Activated naive CD4-positive, alpha-beta T cell treated with anti-CD3 and anti-CD28 coated beads for 36 hours (primary cell): ENCODE measurements around the gene LLGL2. TPM values are rescaled to one million over a fixed set of nuclear protein-coding genes. Genes with fewer than 3 reads are reported as not detected.

Experiments used
- CTCF ChIA-PET: fragments of 350-600 bp; sonication (Branson Sonifier 250); formaldehyde crosslinking; loops from one replicate; lab custom pipeline; 2021; ENCODE audit warnings: antibody characterized with exemption; lab: Charles Lee
- DNase-seq: peaks from one replicate; pipeline ENCODE4 v3.0.0-alpha.2; 2020
- H3K27ac Mint-ChIP-seq: one replicate; pipeline ENCODE4 v1.8.0; 2021; ENCODE audit warnings: mild to moderate bottlenecking, mixed read lengths
- H3K27me3 Mint-ChIP-seq: one replicate; pipeline ENCODE4 v1.8.0; 2021; ENCODE audit warnings: low read depth, mixed read lengths
- H3K36me3 Mint-ChIP-seq: one replicate; pipeline ENCODE4 v1.8.0; 2021; ENCODE audit warnings: low read depth, mixed read lengths
- H3K4me1 Mint-ChIP-seq: one replicate; pipeline ENCODE4 v1.8.0; 2021; ENCODE audit warnings: low read depth, mixed read lengths
- H3K4me3 Mint-ChIP-seq: one replicate; pipeline ENCODE4 v1.8.0; 2021; ENCODE audit warnings: mild to moderate bottlenecking, moderate library complexity, mixed read lengths
- H3K9me3 Mint-ChIP-seq: one replicate; pipeline ENCODE4 v1.8.0; 2021; ENCODE audit warnings: mixed read lengths
- intact Hi-C: fragments of 100-400 bp; cut with micrococcal nuclease; formaldehyde crosslinking; loops from one replicate; pipeline ENCODE4 v1.15.1; 2023
- total RNA-seq, 2 experiments: library from RNA; stranded (reverse); gene quantifications; one replicate each; pipeline ENCODE4 v1.2.3, GENCODE V29; 2021

LLGL2 gene
- total RNA-seq, 2 experiments from 2014 or later = 6.2 to 6.8 TPM

DNA sequence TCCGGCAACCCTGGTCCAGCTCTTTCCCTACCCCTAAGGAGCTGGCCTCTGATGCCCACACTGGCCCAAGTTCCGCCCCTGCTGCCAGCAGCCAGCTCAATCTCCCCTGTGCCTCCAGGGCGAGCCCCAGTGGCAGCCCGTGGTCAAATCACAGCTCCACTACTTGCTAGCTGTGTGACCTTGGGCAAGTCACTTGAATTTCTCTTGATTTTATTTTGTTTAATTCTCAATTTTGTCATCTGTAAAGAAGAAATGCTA, 20.4 kb upstream of the LLGL2 start:
- Mint-ChIP-seq H3K9me3 (no peaks in the 10 kb centered on the region), H3K27me3 (no peaks in the 10 kb centered on the region), H3K27ac (no peak overlapping the region), H3K36me3 (no peaks in the 10 kb centered on the region), H3K4me3 (no peak overlapping the region), H3K4me1 (no peaks in the 10 kb centered on the region)
- DNase-seq = no peak
- CTCF ChIA-PET = interaction anchor here (0.7 to 1.3 kb wide), 2 partner anchors 29 to 76 kb away, joined by 3 to 4 read pairs; no protein-coding TSS in a partner anchor
- intact Hi-C loops = no loop called here

DNA sequence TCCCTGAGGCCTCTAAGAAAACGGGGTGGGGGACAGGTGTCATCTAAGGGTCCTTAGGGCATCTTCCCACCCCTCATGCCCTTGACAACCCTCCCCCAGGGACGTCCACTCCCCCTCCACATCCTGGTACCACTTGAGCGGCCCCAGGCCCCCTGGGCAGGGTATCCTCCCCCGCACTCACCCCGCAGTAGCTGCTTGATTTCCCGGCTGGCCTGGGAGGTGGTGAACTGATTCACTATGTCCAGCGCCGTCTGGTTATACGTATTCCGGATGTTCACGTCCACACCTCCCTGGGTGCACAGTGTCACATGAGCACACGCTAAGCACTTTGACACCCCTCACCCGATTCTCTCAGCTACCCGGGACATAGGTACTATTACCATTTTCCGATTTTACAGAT, 19.9 kb upstream of the LLGL2 start:
- Mint-ChIP-seq H3K36me3 (no peaks in the 10 kb centered on the region), H3K9me3 (no peaks in the 10 kb centered on the region), H3K4me3 (no peak overlapping the region), H3K27ac (no peak overlapping the region), H3K4me1 (no peaks in the 10 kb centered on the region), H3K27me3 (no peaks in the 10 kb centered on the region)
- no peak for DNase-seq
- CTCF ChIA-PET = interaction anchor here (0.5 to 1.3 kb wide), 5 partner anchors 75 to 712 kb away, joined by 3 to 5 read pairs (median 4); no protein-coding TSS in a partner anchor
- intact Hi-C loops = no loop called here

- no peaks in the 10 kb centered on the region for H3K36me3 Mint-ChIP-seq
- intact Hi-C loops = no loop called here
- no peak overlapping the region for H3K4me3 Mint-ChIP-seq
- no peak overlapping the region for H3K27ac Mint-ChIP-seq
- H3K9me3 Mint-ChIP-seq = no peaks in the 10 kb centered on the region
- H3K4me1 Mint-ChIP-seq = no peaks in the 10 kb centered on the region
- H3K27me3 Mint-ChIP-seq = no peaks in the 10 kb centered on the region
- CTCF ChIA-PET = interaction anchor here (0.5 to 0.6 kb wide), 4 partner anchors 87 to 712 kb away, joined by 3 to 5 read pairs (median 4); no protein-coding TSS in a partner anchor
- no peak for DNase-seq
Observed at GRCh38 chr17:75506134-75506533, 19.4 kb upstream of the LLGL2 start.

- no peaks in the 10 kb centered on the region for H3K9me3 Mint-ChIP-seq
- no peak overlapping the region for H3K4me3 Mint-ChIP-seq
- CTCF ChIA-PET = no interaction called here
- no peak for DNase-seq
- intact Hi-C loops = no loop called here
- H3K36me3 Mint-ChIP-seq = no peaks in the 10 kb centered on the region
- H3K27ac Mint-ChIP-seq = no peak overlapping the region
- no peaks in the 10 kb centered on the region for H3K27me3 Mint-ChIP-seq
- H3K4me1 Mint-ChIP-seq = no peaks in the 10 kb centered on the region
Observed at GRCh38 chr17:75506888-75507287, 18.6 kb upstream of the LLGL2 start.

- CTCF ChIA-PET = no interaction called here
- no peaks in the 10 kb centered on the region for H3K4me1 Mint-ChIP-seq
Observed at GRCh38 chr17:75507733-75508719, 17.5 kb upstream of the LLGL2 start.

DNA sequence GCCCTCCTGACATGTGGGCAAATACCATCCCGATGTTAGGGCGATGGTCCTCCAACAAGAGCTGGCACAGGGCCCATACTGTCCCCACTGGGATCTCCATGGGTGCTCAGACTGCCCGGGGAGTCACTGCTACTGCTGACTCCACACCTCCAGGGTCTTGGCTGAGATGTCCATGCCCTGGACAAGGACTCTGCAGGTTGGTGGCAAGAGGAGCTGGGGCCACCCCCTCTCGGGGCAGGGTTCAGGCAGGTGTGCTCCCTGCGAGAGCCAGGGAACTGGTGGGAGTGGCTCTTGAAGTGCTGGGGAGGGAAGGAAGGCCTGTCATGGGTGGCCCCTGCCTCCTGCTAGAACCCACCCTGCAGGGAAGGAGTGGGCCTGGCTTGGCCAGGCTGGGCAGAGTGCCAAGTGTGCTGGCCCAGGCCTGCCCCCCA, 16.6 kb upstream of the LLGL2 start:
- CTCF ChIA-PET = interaction anchor here (1.5 kb wide), 1 partner anchor 239 kb away, joined by 3 read pairs; no protein-coding TSS in a partner anchor
- H3K36me3 Mint-ChIP-seq = no peaks in the 10 kb centered on the region
- H3K27me3 Mint-ChIP-seq = no peaks in the 10 kb centered on the region
- no peak for DNase-seq
- no peak overlapping the region for H3K27ac Mint-ChIP-seq
- H3K9me3 Mint-ChIP-seq = no peaks in the 10 kb centered on the region
- intact Hi-C loops = no loop called here
- no peak overlapping the region for H3K4me3 Mint-ChIP-seq
- no peaks in the 10 kb centered on the region for H3K4me1 Mint-ChIP-seq

More at GRCh38 chr17:75507733-75508719, 17.5 kb upstream of the LLGL2 start:
- no peak for DNase-seq
- Mint-ChIP-seq H3K9me3 (no peaks in the 10 kb centered on the region), H3K36me3 (no peaks in the 10 kb centered on the region), H3K4me3 (no peak overlapping the region), H3K27ac (no peak overlapping the region), H3K27me3 (no peaks in the 10 kb centered on the region)
- intact Hi-C loops = no loop called here

DNA sequence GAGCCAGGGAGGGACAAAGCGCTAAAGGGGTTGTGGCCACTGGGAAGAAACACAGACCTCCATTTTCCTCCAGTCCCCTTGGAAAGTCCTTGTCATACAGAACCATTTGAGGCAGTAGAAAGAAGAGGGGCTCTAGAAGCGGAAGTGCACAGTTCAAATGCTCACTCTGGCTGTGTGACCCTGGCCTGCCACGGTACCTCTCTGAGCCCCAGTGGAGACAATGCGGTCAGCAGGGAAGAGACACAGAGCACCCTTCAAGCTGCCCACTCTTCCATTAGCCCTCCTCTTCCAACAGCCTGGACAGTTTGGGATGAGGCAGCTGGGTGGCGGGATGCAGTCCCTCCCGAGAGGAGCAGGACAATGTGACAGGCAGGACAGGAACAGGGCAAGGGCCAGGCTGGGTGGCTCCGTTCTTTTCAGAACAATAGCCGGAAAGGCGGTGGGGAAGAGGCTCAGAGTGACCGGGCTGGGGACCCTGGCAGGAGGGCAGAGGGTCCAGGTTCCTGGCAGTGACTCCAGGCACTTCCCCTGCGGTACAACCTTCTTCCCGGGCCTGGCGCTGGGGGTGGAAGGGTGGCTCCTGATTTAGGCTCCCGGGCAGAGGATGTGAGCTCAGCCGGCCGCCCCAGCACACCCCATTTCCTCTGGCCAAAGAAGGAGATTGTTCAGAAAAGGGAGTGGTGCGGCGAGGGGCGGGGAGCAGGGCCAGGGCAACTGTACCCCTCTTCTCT, 15.8 kb upstream of the LLGL2 start:
- Mint-ChIP-seq H3K27me3 (no peaks in the 10 kb centered on the region), H3K4me1 (peaks cover 2% of the 10 kb centered on the region), H3K4me3 (no peak overlapping the region), H3K27ac (no peak overlapping the region), H3K9me3 (no peaks in the 10 kb centered on the region), H3K36me3 (no peaks in the 10 kb centered on the region)
- intact Hi-C loops = loop anchor here (10.0 kb wide), 1 partner anchor 245 kb away; the partner anchor contains the start of genes GGA3 and MRPS7
- DNase-seq = no peak
- CTCF ChIA-PET = interaction anchor here (1.5 kb wide), 1 partner anchor 240 kb away, joined by 3 read pairs; no protein-coding TSS in a partner anchor

GRCh38 chr17:75511270-75511609, 14.3 kb upstream of the LLGL2 start:
- CTCF ChIA-PET = interaction anchor here (0.7 to 0.8 kb wide), 3 partner anchors 17 to 86 kb away, joined by 3 to 4 read pairs (median 3); no protein-coding TSS in a partner anchor
- Mint-ChIP-seq H3K4me3 (no peak overlapping the region), H3K4me1 (peaks cover 2% of the 10 kb centered on the region), H3K27ac (no peak overlapping the region), H3K27me3 (no peaks in the 10 kb centered on the region), H3K9me3 (no peaks in the 10 kb centered on the region), H3K36me3 (no peaks in the 10 kb centered on the region)
- intact Hi-C loops = loop anchor here (10.0 kb wide), 1 partner anchor 246 kb away; the partner anchor contains the start of genes GGA3 and MRPS7
- no peak for DNase-seq

- DNase-seq = no peak
- H3K27me3 Mint-ChIP-seq = no peaks in the 10 kb centered on the region
- no peaks in the 10 kb centered on the region for H3K36me3 Mint-ChIP-seq
- no peak overlapping the region for H3K4me3 Mint-ChIP-seq
- H3K4me1 Mint-ChIP-seq = peaks cover 2% of the 10 kb centered on the region
- H3K9me3 Mint-ChIP-seq = no peaks in the 10 kb centered on the region
- H3K27ac Mint-ChIP-seq = no peak overlapping the region
- intact Hi-C loops = loop anchor here (10.0 kb wide), 1 partner anchor 247 kb away; the partner anchor contains the start of genes GGA3 and MRPS7
- CTCF ChIA-PET = interaction anchor here (0.7 to 0.8 kb wide), 3 partner anchors 16 to 86 kb away, joined by 3 to 4 read pairs (median 3); no protein-coding TSS in a partner anchor
Observed at GRCh38 chr17:75511610-75512575, 13.6 kb upstream of the LLGL2 start.

GRCh38 chr17:75512926-75513640, 12.4 kb upstream of the LLGL2 start:
- intact Hi-C loops = loop anchor here (10.0 kb wide), 1 partner anchor 248 kb away; the partner anchor contains the start of genes GGA3 and MRPS7
- CTCF ChIA-PET = interaction anchor here (1.0 to 1.9 kb wide), 3 partner anchors 10 to 190 kb away, joined by 3 to 6 read pairs (median 3); no protein-coding TSS in a partner anchor
- no peak overlapping the region for H3K27ac Mint-ChIP-seq
- H3K4me1 Mint-ChIP-seq = peaks cover 14% of the 10 kb centered on the region
- no peak overlapping the region for H3K4me3 Mint-ChIP-seq
- no peak for DNase-seq
- no peaks in the 10 kb centered on the region for H3K27me3 Mint-ChIP-seq
- peaks cover 5% of the 10 kb centered on the region for H3K36me3 Mint-ChIP-seq
- no peaks in the 10 kb centered on the region for H3K9me3 Mint-ChIP-seq

DNA sequence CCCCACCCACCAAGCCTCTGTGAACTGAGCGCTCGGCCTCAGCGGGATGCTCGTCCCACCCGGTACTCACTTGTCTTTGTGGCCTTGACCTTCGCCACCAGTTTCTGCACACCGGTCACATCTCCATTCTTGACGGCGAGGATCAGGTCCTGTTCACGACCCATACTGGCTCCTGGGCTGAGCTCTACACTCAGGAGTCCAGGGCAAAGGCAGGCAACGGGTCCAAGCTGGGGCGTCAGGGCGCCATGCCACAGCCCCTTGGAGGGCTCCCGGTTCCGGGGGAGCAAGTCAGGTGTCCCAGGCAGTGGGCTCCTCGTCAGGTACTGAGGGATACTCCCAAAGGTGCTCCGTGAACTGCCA, 11.9 kb upstream of the LLGL2 start:
- CTCF ChIA-PET = interaction anchor here (0.6 to 1.9 kb wide), 4 partner anchors 10 to 191 kb away, joined by 3 to 6 read pairs (median 3); no protein-coding TSS in a partner anchor
- intact Hi-C loops = loop anchor here (10.0 kb wide), 1 partner anchor 249 kb away; the partner anchor contains the start of genes GGA3 and MRPS7
- no peaks in the 10 kb centered on the region for H3K27me3 Mint-ChIP-seq
- peaks cover 19% of the 10 kb centered on the region for H3K4me1 Mint-ChIP-seq
- no peak overlapping the region for H3K27ac Mint-ChIP-seq
- H3K4me3 Mint-ChIP-seq = no peak overlapping the region
- no peaks in the 10 kb centered on the region for H3K9me3 Mint-ChIP-seq
- DNase-seq = no peak
- H3K36me3 Mint-ChIP-seq = peaks cover 10% of the 10 kb centered on the region
